RPMI7951 (cell line): ENCODE results near the gene PPP1R14B. TPM values are rescaled to one million over a fixed set of nuclear protein-coding genes. Genes with fewer than 3 reads are reported as not detected.
"Not testable (repeated sequence)": the region's sequence is repeated elsewhere in the genome, so short reads cannot be mapped to it uniquely, and the experiment has no call there.

Experiments
- DNase-seq: peaks from one replicate; pipeline ENCODE4 v3.0.0-alpha.2; 2012; ENCODE audit warnings: low read depth
- total RNA-seq: library from RNA; depleted of rRNA; stranded (reverse); fragments of >200 nt; shearing (Covaris generic); gene quantifications from 2 replicates; pipeline ENCODE4 v1.2.3, GENCODE V29; 2014

PPP1R14B gene
- total RNA-seq, 1 experiment from 2014 or later, result 418 TPM

DNA sequence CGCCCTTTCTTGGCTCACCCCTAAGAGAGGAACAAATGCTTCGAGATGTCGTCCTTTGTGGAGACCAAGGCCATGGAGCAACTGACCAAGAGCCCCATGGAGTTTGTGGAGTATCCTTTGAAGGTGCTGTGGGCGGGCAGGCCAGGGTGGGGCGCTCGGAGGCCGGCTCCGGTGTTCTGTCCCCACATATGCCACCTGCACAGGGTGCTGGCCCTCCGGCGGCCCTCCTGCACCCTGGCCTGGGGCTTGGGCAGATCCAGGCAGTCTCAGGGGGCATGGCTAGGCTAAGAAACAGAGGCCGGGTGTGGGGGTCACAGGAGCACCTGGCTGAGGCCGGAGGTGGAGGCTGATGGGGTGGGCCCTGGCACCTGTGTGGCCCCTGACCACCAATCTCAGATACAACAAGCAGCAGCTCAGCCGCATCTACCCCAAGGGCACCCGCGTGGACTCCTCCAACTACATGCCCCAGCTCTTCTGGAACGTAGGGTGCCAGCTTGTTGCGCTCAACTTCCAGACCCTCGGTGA is 14.9 kb upstream of the PPP1R14B start:
- DNase-seq, result no peak

DNA sequence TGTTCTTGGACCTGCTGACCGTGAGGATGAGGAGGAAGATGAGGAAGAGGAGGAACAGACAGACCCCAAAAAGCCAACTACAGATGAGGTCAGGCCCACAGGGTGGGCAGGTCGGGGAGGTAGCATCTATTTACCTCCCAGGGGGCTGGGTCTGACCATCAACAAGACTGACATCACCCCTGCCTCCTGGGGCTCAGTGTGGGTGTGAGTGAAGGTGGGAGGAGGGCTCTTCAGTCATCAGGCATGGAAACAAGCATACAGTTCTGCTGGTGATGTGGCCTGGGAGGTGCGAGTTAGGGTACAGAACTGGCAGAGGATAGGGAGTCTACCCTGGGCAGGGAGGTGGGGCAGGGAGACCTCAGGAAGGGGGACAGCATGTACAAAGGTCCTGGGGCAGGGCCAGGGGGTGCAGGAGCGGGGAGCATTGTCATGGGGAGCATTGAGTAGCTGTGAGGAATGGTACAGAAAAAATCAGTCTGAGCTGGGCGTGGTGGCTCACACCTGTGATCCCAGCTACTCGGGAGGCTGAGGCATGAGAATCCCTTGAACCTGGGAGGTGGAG is 13.5 kb upstream of the PPP1R14B start:
- DNase-seq, result no peak

DNA sequence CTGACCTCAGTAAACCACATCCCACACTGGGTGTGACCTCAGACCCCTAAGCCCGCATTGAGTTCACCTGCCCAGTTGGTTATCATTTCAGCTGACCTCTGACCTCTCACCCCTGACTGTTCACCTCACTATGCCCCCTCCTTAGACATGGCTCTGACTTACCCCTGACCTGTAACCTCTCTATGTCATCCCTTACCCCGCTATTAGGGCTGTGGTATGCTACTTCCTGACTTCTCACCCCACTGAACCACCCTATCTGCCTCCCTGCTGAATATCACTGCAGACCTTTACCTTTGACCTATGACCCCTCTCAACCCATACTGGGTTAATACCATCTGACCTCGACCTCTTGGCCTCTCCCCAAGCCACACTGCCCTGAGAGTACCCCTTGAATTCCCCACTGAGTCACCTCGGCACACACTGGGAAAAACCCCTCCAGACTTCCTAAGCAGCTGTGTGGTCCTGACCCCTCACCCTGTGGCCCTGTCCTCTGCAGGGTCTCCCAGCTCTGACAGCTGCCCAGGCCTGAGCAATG is 12.9 kb upstream of the PPP1R14B start:
- no peak for DNase-seq

DNA sequence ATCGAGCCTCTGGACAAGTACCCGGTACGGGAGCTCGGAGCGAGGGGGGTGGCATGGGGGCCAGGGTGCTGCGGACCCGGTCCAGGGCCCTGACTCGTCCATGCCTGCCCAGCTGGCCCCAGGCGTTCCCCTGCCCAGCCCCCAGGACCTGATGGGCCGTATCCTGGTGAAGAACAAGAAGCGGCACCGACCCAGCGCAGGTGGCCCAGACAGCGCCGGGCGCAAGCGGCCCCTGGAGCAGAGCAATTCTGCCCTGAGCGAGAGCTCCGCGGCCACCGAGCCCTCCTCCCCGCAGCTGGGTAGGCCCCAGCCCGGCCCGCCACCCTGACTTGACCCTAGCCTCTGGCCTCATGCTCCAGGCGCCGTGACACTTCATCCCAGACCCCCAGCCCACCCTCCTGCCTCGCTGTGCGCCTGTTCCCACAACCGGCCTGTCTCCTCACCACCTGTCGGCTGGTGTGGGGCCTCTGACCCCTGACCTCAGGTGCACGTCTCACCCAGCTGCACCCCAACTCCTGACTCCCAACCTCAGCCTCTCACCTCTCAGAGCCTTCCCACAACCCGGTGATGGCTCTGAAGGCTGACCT is 12.3 kb upstream of the PPP1R14B start:
- DNase-seq, result no peak

DNA sequence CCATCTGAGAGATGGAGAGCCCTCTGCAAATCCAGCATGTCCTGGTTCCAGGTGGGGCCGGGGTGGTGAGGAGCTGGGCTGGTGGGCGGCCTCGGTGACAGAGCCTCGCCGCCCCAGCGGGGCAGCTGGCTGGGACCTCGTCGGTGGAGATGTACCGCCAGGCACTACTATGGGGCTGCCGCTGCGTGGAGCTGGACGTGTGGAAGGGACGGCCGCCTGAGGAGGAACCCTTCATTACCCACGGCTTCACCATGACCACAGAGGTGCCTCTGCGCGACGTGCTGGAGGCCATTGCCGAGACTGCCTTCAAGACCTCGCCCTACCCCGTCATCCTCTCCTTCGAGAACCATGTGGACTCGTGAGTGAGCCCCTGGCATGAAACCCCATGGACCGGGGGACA is 11.6 kb upstream of the PPP1R14B start:
- DNase-seq, result no peak

DNA sequence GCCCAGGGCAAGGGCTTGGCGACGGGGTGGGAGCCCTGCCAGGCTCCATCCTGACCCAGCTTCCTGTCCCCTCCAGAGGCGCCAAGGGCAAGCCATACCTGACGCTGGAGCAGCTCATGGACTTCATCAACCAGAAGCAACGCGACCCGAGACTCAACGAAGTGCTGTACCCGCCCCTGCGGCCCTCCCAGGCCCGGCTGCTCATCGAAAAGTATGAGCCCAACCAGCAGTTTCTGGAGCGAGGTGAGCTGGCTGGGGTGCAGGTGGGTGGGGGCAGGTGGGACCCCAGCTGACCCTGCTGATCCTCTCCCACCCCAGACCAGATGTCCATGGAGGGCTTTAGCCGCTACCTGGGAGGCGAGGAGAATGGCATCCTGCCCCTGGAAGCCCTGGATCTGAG is 9.6 kb upstream of the PPP1R14B start:
- DNase-seq, result no peak

DNA sequence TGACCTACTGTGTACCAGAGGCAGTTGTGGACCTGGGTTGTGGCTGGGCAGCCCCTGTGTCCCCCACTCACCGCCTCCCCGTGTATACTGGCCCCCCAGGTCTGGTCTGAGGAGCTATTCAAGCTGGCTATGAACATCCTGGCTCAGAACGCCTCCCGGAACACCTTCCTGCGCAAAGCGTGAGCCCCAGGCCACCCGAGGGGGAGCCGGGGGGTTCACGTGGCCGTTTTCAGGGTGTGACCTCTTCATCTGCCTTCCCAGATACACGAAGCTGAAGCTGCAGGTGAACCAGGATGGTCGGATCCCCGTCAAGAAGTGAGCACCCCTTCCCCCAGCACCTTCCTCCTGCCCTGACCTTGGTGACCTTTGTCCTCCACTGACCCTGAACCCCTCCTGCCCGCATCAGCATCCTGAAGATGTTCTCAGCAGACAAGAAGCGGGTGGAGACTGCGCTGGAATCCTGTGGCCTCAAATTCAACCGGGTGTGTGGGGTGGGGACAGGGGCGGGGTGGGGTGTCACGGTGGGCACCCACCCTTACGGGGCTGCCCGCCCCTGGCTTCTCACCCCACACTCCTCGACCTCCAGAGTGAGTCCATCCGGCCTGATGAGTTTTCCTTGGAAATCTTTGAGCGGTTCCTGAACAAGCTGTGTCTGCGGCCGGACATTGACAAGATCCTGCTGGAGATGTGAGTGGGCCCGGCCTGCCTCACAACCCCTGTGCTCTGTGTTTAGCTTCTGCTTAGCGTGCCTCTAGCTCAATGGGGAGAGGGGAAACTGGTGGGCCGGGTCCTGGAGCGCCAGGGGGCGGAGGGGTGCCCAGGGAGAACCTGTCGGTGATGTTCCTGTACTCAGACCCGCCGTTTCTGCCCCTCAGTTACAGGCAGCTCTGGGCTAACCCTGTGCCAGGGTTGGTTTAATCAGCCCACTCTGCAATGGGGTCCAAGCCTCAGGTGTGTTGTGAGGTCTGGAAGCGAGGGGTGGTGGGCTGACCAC is 8.7 kb upstream of the PPP1R14B start:
- no peak for DNase-seq

DNA sequence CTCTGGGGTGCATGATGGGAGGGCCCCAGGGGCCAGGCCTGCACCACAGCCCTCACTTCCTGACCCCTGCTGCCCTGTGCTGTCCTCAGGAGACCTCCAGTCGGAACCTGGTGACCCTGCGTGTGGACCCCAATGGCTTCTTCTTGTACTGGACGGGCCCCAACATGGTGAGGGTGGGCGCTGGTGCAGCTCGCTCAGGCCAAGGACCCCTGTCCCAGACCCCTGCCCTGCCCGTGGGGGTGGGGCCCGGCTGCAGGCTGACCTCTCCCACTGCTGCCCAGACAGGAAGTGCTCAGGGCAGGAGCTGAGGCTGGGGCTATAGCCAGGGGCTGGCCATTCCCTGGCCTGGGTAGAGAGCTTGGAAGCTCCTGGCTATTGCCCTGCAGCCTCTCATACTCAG is 7.6 kb upstream of the PPP1R14B start:
- no peak for DNase-seq

DNA sequence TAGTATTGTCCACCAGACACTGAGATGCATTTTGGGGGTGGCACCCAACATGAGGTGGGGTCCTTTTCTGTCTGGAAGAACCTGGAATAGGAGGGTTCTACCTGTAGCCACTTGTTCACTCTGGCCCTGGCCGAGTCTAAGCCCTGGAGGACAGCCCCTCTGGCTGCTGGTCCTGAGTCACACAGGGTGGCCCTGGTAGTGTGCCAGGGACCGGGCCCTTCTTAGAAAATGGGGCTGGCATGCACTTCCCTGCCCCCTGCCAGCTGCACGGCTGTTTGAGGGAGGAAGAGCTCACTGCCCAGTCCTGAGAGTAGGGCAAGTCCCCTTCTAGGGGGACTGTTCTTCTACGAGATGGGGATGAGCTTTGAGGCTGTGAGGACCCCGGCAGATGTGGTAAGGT is 6.7 kb upstream of the PPP1R14B start:
- no peak for DNase-seq

DNA sequence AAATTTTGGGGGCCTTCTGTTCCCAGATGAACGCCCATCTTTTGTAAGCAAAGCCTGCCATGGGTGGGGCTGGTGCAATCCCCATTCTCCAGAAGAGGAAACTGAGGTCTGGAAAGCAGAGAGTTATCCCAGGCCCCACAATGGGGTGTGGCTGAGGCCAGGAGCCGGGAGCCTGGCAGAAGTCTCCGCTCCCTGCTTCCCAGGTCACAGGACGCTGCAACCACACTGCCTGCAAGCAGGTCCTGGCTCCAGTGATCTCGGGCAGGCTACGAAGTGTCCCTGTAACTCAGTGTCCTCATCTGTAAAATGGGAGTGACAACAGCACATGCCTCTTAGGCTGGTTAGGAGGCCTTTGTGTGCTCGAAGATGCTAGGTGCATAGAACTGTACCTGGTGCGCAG is 6.3 kb upstream of the PPP1R14B start:
- DNase-seq, result no peak

DNA sequence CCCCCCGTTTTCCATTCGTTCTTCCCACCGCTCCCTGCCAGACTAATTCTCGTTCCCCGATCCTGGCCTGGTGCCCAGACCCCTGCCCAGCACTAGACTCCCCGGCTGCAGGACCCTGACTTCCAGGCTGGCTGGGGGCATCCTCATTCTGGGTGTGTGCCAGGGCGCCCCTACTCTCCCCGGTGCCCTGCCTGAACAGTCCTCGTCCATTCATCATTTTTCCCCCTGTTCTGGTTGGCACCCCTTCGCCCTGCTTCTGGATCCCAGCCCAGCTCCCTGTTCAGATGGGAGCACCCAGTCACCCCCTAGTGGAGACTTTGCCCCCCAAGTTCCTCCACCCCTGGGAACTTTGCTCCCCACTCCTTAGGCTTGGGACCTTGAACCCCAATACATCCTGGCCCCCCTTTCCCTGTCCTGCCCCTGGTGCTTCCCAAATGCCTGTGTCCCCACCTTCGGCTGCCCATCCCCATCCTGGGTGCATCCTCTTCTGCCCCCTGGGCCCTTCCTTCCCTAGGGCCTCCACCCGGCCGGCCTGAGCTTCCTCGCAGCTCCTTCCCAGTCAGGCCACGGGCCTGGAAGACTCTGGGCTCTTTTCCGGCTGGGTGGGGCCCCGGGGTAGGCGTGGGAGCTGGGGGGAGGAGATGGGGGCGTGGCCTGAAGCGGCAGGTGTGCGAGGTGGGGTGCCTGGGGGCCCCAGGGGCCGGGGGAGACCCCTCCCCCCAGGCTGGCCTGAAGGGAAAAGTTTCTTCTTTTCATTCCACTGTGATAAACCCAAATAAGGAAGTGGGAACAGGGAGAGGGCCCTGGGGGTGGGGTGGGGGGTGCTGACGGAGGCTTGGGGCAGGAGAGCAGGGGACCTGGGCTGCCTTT is 5.5 kb upstream of the PPP1R14B start:
- peak; percentile 50 for DNase-seq

DNA sequence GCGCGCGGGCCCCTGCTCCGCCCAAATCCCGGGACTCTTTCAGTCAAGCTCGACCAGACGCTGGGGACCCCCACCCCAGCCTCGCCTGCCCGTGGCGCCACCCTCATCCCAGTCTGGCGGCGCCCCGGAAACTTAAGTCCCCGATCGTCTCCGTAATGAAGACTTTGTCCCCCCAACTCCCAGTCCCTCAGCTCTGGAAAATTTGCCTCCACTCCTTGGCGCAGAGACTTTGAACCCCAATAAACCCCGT is 4.9 kb upstream of the PPP1R14B start:
- no peak for DNase-seq

DNA sequence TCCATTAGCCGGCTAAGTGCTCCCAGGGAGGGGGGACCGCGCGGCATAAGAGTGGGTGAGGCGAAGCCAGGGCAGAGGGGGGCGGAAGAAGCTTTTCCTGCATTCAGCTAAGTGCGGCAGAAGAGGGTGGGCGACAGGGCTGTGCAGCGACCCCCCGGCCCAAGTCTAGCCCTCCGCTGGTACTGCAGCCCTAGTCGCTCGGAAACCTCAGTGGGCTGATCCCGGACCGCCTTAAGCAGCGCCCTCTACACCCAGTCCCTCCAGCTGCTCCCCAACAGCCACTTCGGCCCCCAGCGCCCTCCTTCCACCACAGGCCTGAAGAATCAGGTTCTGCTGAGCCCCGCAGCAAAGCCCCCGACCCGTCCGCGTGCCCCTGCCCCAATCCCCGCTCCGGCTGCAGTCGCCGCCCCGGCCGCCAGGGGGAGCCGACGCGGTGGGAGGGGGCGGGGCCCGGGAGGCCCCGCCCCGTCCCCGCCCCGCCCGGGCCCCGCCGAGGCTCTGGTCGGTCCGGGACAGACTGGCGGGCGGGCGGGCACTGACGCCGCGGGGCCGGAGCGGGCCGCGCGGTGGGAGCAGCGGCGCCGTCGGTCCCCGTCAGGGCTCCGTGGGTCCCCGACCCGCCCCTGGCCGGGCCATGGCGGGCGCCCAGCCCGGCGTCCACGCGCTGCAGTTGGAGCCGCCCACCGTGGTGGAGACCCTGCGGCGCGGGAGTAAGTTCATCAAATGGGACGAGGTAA is 4.4 kb upstream of the PPP1R14B start, which contains the start of gene PLCB3:
Gene PLCB3, plus strand, starts transcription at position 515 of the 737 bp plus-strand sequence. Its CDS starts 120 bp downstream, at position 635.
- DNase-seq, result peak; percentile 50

DNA sequence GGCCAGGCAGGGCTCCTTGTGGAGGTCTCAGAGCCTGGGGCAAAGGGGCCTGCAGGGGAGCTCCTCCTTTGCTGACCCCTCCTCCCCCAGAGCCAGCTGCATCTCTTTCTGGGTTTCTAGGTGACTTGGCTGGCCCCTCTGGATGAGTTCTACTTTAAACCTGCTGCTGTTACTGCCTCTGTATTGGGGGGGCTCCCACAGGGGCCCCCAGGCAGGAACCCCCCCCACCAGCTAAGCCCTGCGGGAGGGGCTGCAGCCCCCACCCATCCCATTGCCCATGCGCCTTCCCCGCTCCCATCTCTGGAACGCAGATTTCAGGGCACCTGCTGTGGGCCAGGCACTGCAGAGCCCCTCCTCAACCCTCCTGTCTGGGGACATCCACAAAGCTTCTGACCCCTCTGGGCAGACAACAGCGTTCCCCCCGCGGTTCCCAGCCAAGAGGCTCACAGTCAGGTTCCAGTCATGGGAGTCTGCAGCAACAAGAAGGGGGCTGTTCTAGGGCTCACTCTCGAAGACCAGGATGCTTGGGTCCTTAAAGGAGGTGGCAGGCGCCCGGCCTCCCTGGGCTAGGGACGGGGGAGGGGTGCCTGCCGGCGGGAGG is 3.8 kb upstream of the PPP1R14B start:
- DNase-seq, result no peak

DNA sequence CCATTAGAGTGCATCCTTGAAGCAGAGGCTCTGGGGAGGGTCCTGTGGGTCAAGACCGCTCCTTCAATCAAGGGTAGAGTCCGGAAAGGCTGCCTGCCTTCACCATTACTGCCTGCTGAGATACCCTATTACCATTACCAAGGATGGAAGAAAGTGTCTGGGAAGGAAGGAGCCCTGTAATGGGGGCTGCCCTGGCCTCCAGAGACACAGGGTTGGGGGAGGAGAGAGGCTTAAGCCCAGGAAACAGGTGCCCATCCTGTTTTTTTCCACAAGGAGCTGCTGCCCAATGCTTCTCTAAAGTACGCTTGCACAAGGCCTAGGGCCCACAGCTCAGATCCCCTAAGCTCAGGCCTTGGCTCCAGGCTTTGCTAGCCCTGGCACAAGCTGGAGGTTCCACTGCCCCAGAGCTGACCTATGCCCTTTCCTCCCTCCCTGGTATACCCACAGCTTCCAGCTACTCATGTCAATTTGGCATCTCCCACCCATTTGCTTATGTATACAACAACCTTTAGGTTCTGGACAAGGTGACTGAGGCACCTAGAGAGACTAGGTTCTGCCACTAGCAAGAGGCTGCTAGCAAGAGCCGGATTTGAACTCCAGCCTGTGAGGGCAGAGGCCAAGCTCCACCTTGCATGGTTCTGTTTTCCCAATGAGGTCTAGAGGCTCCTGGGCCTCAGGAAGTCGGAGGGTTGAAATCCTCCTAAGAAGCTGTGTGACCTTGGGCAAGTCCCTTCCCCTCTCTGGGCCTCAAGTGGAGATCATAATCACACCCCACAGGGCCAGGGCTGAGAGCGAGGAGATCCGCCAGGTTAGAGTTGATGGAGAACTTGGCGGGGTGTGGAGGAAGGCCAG is 3.0 kb upstream of the PPP1R14B start:
- no peak for DNase-seq

DNA sequence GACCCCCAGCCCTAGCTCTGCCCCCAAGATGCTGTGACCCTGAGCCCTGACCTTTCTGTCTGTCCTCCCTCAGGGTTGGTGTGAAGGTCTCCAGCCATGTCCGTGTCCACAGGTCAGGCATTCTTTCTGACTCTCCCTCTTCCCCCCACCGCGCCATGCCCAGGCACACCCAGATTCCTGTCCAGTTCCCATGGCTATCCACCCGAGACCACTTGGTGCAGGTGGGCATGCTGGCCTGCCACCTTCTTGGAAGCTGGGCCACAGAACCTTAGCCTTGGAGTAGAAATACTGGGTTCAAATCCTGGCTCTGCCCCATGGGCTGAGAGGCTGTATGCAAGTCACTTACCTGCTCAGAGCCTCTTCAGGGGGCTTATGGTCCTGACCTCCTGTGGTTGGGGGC is 2.3 kb upstream of the PPP1R14B start:
- no peak for DNase-seq

DNA sequence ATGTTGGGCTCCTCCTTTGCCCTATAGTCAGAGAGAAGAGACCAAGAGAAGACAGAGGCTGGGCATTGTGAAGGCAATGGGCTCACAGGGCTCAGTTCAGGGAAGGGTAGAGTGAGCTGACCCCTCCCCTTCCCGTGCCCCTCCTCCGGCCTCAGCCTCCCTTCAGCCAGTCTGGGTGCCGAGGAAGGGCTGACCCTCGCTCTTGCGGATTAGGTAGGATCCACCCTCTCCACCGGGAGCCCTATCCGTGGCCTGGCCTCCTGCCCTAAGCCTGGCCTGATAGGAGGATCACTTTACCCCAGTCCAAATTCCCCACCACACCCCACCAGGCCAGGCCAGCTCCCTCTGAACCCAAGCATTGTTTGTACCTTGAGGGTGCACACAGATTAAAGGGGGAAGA is 1.8 kb upstream of the PPP1R14B start:
- no peak for DNase-seq

DNA sequence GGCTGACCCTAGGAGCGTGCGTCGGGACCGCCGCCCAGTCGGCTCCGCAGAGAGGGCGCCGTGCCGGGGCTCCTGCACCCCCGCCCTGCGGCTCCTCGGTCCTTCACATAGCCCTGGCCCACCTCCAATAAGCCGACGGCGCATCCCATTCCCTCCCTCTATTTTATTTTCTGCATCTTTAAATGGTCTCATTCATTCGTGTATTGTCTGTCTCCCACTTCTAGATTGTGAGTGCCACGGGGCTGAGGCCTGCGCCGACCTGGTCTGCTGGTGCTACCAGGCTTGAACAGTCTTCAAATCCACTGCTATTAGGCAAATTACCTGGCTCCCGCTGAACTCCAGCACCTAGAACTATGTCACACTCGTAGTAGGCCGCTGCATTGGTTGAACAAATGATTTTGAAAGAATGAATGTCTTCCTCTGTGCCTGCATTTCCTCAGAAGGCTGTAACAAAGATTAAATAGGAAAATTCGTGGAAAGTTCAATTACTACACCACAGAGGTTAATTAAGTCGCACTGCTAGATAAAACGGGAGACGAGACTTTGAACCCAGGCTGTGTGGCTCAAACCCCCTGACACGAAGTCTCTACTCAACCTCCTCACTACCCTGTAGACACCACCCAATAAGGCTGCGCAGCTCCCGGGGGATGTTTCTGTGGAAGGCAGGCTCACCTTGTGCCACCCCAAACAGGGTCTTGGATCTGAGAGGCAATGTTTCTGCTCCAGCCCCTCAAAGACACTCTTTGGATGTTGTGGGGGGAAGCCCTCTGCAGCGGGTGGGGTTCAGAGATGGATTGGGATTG is 1.2 kb upstream of the PPP1R14B start:
- no peak for DNase-seq

DNA sequence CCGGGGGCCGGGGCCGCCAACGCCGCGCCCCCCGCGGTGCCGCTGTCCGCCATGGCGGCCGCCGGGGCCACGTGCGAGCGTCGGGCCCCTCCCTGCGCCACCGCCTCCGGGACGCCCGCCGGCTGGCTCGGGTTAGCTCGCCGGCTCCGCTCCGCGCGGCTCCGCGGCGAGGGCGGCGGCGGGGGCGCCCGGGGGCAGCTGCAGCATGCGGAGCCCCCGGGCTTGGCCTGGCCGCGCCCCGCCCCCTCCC is 197 bp downstream of the PPP1R14B start:
- not testable (repeated sequence) for DNase-seq
